Breast epithelium (tissue), 3 donors: Measurements from ENCODE around the gene OR6Y1.

Experiments
- POLR2A ChIP-seq: fragments of 450-650 bp; IDR thresholded peaks from one replicate; pipeline ENCODE4 v1.6.1; 2016; ENCODE audit warnings: antibody characterized with exemption, mild to moderate bottlenecking, moderate library complexity
- POLR2AphosphoS5 ChIP-seq, 3 donors: sonication (generic); formaldehyde crosslinking; IDR thresholded peaks; one replicate each; pipeline ENCODE4 v1.6.1; 2017; ENCODE audit warnings: antibody characterized with exemption in 3 of 3
- TF ChIP-seq, protein P1 (sequence below), 3 donors: fragments of 450-650 bp; IDR thresholded peaks; one replicate each; pipeline ENCODE4 v1.5.1; 2016 to 2017; ENCODE audit warnings: antibody characterized with exemption in 3 of 3, mild to moderate bottlenecking in 3 of 3, moderate library complexity in 3 of 3

DNA sequence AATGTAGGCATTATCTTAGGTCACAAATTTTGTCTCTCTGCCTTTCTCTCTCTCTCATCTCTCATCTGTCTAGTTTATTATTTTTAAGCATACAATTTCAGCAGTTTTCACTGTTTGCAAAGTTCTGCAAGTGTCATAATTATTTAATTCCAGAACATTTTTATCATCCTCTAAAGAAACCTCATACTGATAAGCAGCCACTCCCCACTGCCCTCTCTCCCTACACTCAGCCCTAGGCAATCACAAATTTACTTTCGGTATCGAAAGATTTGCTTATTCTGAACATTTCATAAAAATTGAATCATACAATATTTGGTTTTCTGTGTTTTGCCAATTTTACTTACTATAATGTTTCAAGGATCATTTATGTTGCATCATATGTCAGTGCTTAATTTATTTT, 16.6 kb downstream of the OR6Y1 start:
- TF ChIP-seq, protein P1, sequence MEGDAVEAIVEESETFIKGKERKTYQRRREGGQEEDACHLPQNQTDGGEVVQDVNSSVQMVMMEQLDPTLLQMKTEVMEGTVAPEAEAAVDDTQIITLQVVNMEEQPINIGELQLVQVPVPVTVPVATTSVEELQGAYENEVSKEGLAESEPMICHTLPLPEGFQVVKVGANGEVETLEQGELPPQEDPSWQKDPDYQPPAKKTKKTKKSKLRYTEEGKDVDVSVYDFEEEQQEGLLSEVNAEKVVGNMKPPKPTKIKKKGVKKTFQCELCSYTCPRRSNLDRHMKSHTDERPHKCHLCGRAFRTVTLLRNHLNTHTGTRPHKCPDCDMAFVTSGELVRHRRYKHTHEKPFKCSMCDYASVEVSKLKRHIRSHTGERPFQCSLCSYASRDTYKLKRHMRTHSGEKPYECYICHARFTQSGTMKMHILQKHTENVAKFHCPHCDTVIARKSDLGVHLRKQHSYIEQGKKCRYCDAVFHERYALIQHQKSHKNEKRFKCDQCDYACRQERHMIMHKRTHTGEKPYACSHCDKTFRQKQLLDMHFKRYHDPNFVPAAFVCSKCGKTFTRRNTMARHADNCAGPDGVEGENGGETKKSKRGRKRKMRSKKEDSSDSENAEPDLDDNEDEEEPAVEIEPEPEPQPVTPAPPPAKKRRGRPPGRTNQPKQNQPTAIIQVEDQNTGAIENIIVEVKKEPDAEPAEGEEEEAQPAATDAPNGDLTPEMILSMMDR (IDR thresholded peaks at IDR 0.05), result no peak
- TF ChIP-seq POLR2A, result no peak
- no peak for TF ChIP-seq POLR2AphosphoS5 (IDR thresholded peaks at IDR 0.05)
